Tibial artery (tissue), 4 donors: ENCODE measurements around the gene MEIS3.
A peak's percentile ranks its signal among the peaks of the same experiment; 100 is the strongest.

Experiments used
- DNase-seq, 2 donors: peaks; one replicate each; pipeline ENCODE4 v3.0.0-alpha.2; 2019
- H3K27ac ChIP-seq, 2 donors: fragments of 200-600 bp; sonication (generic) in 1 of 2; 1 replicate in 1 of 2; 2 replicates in 1 of 2; pipeline ENCODE4 v1.5.1; 2018 to 2019; ENCODE audit warnings: mild to moderate bottlenecking in 1 of 2
- H3K27me3 ChIP-seq, 2 donors: fragments of 200-600 bp; sonication (generic) in 1 of 2; one replicate each; pipeline versions ENCODE4 v1.5.1 to v1.6.0; 2016 to 2019
- H3K36me3 ChIP-seq, 3 donors: fragments of 200-600 bp; sonication (generic) in 2 of 3; one replicate each; pipeline ENCODE4 v1.5.1; 2016 to 2019; ENCODE audit warnings: mild to moderate bottlenecking in 2 of 3
- H3K4me1 ChIP-seq, 4 donors: fragments of 200-600 bp; sonication (generic) in 2 of 4; 1 replicate in 3 of 4; 2 replicates in 1 of 4; pipeline ENCODE4 v1.5.1; 2016 to 2019
- H3K4me3 ChIP-seq, 2 donors: fragments of 200-600 bp; sonication (generic) in 1 of 2; 1 replicate in 1 of 2; 2 replicates in 1 of 2; pipeline ENCODE4 v1.5.1; 2018 to 2019; ENCODE audit warnings: mild to moderate bottlenecking in 2 of 2
- H3K9me3 ChIP-seq, 3 donors: fragments of 200-600 bp; sonication (generic) in 1 of 3; one replicate each; pipeline ENCODE4 v1.5.1; 2016 to 2019
- CTCF ChIP-seq, 2 experiments: fragments of 200-600 bp in 1 of 2; fragments of 450-650 bp in 1 of 2; IDR thresholded peaks; one replicate each; pipeline ENCODE4 v1.5.1; 2017 to 2019; ENCODE audit warnings: antibody characterized with exemption in 2 of 2, mild to moderate bottlenecking in 1 of 2, moderate library complexity in 1 of 2
- intact Hi-C: fragments of 100-400 bp; cut with DNase I; formaldehyde crosslinking; loops from one replicate; pipeline ENCODE4 v1.15.0; 2023; ENCODE audit warnings: low total_unique reads

Gene MEIS3

GRCh38 chr19:47447470-47448359, 28.4 kb upstream of the MEIS3 start:
- TF ChIP-seq CTCF (IDR thresholded peaks at IDR 0.05) = no peak
- Histone ChIP-seq H3K4me1 (peaks cover 0 to 19% (median 14%) of the 10 kb centered on the region in 4 donors), H3K36me3 (no peaks in the 10 kb centered on the region), H3K9me3 (peaks cover 0 to 4% (median 0%) of the 10 kb centered on the region in 3 donors), H3K4me3 (peak overlapping the region in 1 of 2 donors; percentile 10), H3K27ac (no peak overlapping the region), H3K27me3 (peaks cover 7 to 75% of the 10 kb centered on the region in 2 donors)
- intact Hi-C loops = no loop called here
- DNase-seq = no peak

- H3K36me3 ChIP-seq = no peaks in the 10 kb centered on the region
- peaks cover 0 to 19% (median 14%) of the 10 kb centered on the region in 4 donors for H3K4me1 ChIP-seq
- H3K4me3 ChIP-seq = no peak overlapping the region
- peaks cover 0 to 4% (median 0%) of the 10 kb centered on the region in 3 donors for H3K9me3 ChIP-seq
- intact Hi-C loops = no loop called here
- no peak for TF ChIP-seq CTCF (IDR thresholded peaks at IDR 0.05)
- no peak for DNase-seq
- H3K27ac ChIP-seq = no peak overlapping the region
- peaks cover 7 to 83% of the 10 kb centered on the region in 2 donors for H3K27me3 ChIP-seq
Measured at GRCh38 chr19:47446534-47447469, 27.5 kb upstream of the MEIS3 start.

- H3K27me3 ChIP-seq = peaks cover 7 to 91% of the 10 kb centered on the region in 2 donors
- H3K36me3 ChIP-seq = no peaks in the 10 kb centered on the region
- DNase-seq = no peak
- H3K4me3 ChIP-seq = no peak overlapping the region
- peaks cover 0 to 4% (median 0%) of the 10 kb centered on the region in 3 donors for H3K9me3 ChIP-seq
- H3K4me1 ChIP-seq = peaks cover 0 to 19% (median 14%) of the 10 kb centered on the region in 4 donors
- TF ChIP-seq CTCF (IDR thresholded peaks at IDR 0.05) = no peak
- no peak overlapping the region for H3K27ac ChIP-seq
- intact Hi-C loops = no loop called here
Measured at GRCh38 chr19:47445937-47446402, 26.6 kb upstream of the MEIS3 start.

GRCh38 chr19:47445527-47445926, 26.2 kb upstream of the MEIS3 start:
- Histone ChIP-seq H3K27me3 (peaks cover 7 to 93% of the 10 kb centered on the region in 2 donors), H3K9me3 (peaks cover 0 to 4% (median 0%) of the 10 kb centered on the region in 3 donors), H3K4me1 (peaks cover 0 to 19% (median 14%) of the 10 kb centered on the region in 4 donors), H3K36me3 (no peaks in the 10 kb centered on the region), H3K4me3 (no peak overlapping the region), H3K27ac (no peak overlapping the region)
- TF ChIP-seq CTCF (IDR thresholded peaks at IDR 0.05) = no peak
- DNase-seq = no peak
- intact Hi-C loops = no loop called here

- TF ChIP-seq CTCF (IDR thresholded peaks at IDR 0.05) = no peak
- no peak for DNase-seq
- peaks cover 0 to 4% (median 0%) of the 10 kb centered on the region in 3 donors for H3K9me3 ChIP-seq
- H3K27ac ChIP-seq = no peak overlapping the region
- no peaks in the 10 kb centered on the region for H3K36me3 ChIP-seq
- intact Hi-C loops = no loop called here
- H3K27me3 ChIP-seq = peaks cover 7 to 85% of the 10 kb centered on the region in 2 donors
- H3K4me1 ChIP-seq = peaks cover 0 to 19% (median 14%) of the 10 kb centered on the region in 4 donors
- no peak overlapping the region for H3K4me3 ChIP-seq
Measured at GRCh38 chr19:47444388-47444821, 25.1 kb upstream of the MEIS3 start.
